ENCODE results near the gene AP5B1.

The AP5B1 gene

DNA sequence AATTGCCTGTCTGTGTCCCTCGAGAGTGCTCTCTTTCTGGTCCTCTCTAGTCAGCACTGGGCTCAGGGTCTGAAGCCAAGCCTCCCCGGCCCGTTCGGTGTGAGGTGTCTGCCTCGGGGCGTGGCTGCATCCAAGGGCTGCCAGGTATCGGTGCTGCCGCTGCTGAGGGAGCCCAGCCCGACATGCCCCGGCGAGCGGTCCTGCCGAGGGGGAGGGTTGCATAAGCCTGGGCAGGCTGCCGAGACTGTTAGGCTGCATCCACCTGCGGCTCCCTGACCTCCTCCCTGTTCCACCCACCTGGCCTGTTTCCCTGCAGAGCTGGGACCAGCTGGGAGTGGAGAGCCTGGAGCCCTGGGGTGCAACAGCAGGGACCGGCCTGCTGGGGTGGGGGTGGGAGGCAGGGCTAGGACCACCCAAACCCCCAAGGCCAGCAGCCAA, 12.4 kb upstream of the AP5B1 start:
- H3K4me1 Mint-ChIP-seq (ENCODE audit: low read depth) = peaks cover 33% of the 10 kb centered on the region
- no peak overlapping the region for H3K27ac Mint-ChIP-seq
- H3K4me3 Mint-ChIP-seq = no peak overlapping the region
- no peaks in the 10 kb centered on the region for H3K9me3 Mint-ChIP-seq
- H3K36me3 Mint-ChIP-seq (ENCODE audit: low read depth) = no peaks in the 10 kb centered on the region
- intact Hi-C loops (cut with micrococcal nuclease) = no loop called here
- peaks cover 58% of the 10 kb centered on the region for H3K27me3 Mint-ChIP-seq

DNA sequence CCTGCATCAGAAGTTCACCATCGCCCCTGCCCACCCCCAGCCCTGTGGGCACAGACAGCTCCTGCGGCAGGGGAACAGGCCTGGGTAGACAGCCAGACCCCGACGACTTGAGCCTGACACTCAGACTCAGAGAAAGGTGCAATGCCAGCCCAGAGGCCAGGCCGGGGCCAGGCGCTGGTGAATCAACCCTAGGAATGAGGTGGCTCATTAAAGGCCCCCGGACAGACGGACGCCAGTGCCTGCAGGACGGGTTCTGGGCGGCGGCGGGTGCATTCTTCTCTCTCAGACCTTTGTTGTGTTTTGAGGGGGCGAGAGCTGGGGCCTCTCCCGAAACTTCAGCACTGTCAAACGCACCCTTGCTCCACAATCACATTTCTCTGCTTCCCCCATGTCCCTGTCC, 11.7 kb upstream of the AP5B1 start:
- Mint-ChIP-seq H3K9me3 (no peaks in the 10 kb centered on the region), H3K27ac (peak overlapping the region; percentile 63), H3K36me3 (ENCODE audit: low read depth) (no peaks in the 10 kb centered on the region), H3K4me1 (ENCODE audit: low read depth) (peaks cover 37% of the 10 kb centered on the region), H3K4me3 (no peak overlapping the region), H3K27me3 (peaks cover 63% of the 10 kb centered on the region)
- intact Hi-C loops (cut with micrococcal nuclease) = no loop called here

DNA sequence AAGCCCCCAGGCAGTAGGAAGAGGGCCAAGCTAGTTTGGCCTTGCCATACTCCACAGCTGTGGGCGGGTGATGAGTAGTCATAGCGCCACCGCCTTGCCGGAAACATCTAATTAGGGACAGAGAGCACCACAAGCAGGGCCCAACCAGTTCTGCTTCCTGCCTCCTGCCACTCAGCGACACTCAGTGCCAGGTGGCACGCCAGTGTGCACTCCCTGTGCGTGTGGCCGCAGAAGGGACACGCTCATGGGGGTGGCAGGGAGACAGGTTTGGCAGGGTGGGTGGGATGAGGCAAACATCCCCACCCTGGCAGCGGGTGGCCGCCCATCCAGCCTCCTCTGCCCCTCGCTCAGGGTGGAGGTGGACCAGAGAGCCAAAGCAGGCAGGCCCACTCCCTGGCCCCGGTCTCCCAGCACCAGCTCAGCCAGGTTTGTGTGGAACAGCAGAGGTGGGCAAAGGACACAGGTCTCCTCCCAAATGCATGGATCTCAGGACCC, 11.0 kb upstream of the AP5B1 start:
- no peak overlapping the region for H3K4me3 Mint-ChIP-seq
- no peaks in the 10 kb centered on the region for H3K36me3 Mint-ChIP-seq (ENCODE audit: low read depth)
- no peaks in the 10 kb centered on the region for H3K9me3 Mint-ChIP-seq
- intact Hi-C loops (cut with micrococcal nuclease) = no loop called here
- peak overlapping the region; percentile 63 for H3K27ac Mint-ChIP-seq
- peaks cover 44% of the 10 kb centered on the region for H3K4me1 Mint-ChIP-seq (ENCODE audit: low read depth)
- H3K27me3 Mint-ChIP-seq = peaks cover 67% of the 10 kb centered on the region

DNA sequence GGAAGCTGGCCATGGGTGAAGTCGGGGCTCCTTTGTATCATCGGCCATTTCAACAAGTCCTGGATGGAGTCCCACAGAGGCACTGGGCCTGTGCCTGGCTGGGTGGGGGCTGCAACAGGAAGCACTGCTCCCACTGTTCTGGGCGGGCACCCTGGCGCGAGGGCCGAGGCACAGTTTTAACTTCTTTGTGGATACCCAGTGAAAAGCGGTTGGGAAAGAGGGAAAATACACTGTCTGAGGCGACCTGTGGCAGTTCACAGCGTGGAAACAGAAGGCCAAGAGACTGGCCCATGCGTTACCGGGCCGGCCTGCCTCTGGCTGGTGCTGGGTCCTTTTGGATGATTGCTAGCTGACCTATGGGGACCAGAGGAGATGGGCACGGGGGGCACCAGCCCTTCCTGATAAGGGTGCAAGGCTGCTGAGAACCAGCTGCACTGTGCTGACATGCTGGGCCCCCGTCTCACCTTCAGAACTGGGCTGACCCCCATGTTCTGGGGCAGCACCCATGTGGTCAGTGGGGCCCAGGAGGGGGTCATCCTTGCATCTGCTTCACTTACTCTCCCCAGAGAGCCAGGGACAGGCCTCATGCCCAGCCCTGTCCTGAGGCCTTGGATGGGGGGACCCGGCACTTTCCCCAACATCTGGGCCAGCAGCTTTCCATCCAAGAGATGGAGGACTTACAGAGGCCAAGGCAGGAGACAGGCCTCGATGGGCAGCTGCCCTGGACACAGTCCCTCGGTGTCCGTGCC, 10.3 kb upstream of the AP5B1 start:
- H3K36me3 Mint-ChIP-seq (ENCODE audit: low read depth) = no peaks in the 10 kb centered on the region
- H3K27me3 Mint-ChIP-seq = peaks cover 67% of the 10 kb centered on the region
- intact Hi-C loops (cut with micrococcal nuclease) = no loop called here
- peaks cover 46% of the 10 kb centered on the region for H3K4me1 Mint-ChIP-seq (ENCODE audit: low read depth)
- H3K4me3 Mint-ChIP-seq = no peak overlapping the region
- H3K9me3 Mint-ChIP-seq = no peaks in the 10 kb centered on the region
- peak overlapping the region; percentile 43 for H3K27ac Mint-ChIP-seq

GRCh38 chr11:65790104-65790901, 9.5 kb upstream of the AP5B1 start:
- Mint-ChIP-seq H3K27me3 (peaks cover 72% of the 10 kb centered on the region), H3K27ac (peak overlapping the region; percentile 43), H3K4me3 (no peak overlapping the region), H3K36me3 (ENCODE audit: low read depth) (no peaks in the 10 kb centered on the region), H3K4me1 (ENCODE audit: low read depth) (peaks cover 52% of the 10 kb centered on the region), H3K9me3 (no peaks in the 10 kb centered on the region)
- intact Hi-C loops (cut with micrococcal nuclease) = no loop called here

- peaks cover 74% of the 10 kb centered on the region for H3K27me3 Mint-ChIP-seq
- H3K4me3 Mint-ChIP-seq = no peak overlapping the region
- H3K9me3 Mint-ChIP-seq = no peaks in the 10 kb centered on the region
- H3K4me1 Mint-ChIP-seq (ENCODE audit: low read depth) = peaks cover 52% of the 10 kb centered on the region
- H3K27ac Mint-ChIP-seq = no peak overlapping the region
- H3K36me3 Mint-ChIP-seq (ENCODE audit: low read depth) = no peaks in the 10 kb centered on the region
- intact Hi-C loops (cut with micrococcal nuclease) = no loop called here
Measured at GRCh38 chr11:65789230-65790103, 8.7 kb upstream of the AP5B1 start.

- Mint-ChIP-seq H3K27me3 (peaks cover 77% of the 10 kb centered on the region), H3K4me1 (ENCODE audit: low read depth) (peaks cover 52% of the 10 kb centered on the region), H3K27ac (no peak overlapping the region), H3K4me3 (no peak overlapping the region), H3K9me3 (no peaks in the 10 kb centered on the region), H3K36me3 (ENCODE audit: low read depth) (no peaks in the 10 kb centered on the region)
- intact Hi-C loops (cut with micrococcal nuclease) = no loop called here
Measured at GRCh38 chr11:65788821-65789220, 8.0 kb upstream of the AP5B1 start.

DNA sequence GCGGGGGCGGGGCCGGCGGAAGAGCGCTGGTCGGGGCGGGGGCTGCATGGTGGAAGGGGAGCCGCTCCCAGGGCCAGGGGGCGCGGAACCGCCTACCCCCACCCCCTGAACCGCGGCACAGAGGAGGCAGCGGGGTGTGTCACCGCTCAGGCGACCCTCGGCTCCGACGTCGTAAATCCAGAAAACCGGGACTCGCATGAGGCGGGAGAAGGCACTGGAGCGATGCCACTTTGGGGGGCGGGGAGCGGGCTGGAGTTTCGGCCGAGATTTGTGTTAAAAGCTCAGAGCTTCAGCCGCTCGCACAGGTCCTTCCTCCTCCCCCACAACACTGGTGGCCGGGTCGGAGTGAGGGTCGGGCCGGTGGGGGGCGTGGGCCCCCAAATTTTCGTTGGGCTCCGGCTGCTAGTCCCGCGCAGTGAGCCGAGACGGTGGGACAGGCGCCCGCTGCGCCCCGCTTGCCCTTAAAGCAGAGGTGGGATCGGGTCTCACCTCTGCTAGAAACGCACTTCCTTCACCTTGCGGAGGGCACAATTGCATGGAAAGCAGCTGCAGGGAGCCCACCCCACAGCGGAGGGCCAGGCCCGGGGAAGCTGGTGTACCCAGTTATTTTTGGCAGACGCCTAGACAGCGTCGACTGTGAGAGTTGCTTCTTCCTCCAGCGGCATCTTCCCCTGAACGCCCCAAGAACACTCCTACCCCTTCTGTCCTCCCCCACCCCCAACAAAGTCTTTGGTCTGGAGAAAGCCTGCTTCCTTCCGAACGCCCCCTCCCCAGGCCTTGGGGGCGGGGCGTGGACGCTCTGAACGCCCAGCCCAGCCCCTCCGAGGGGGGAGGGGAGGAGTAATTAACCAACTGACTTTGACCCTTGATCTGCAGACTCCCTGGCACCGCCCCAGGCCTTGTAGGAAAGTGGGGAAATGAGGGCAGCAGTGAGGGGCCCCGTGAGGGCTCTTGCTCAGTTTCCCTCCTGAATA, 7.2 kb upstream of the AP5B1 start:
- Mint-ChIP-seq H3K36me3 (ENCODE audit: low read depth) (no peaks in the 10 kb centered on the region), H3K27ac (no peak overlapping the region), H3K27me3 (peaks cover 82% of the 10 kb centered on the region), H3K4me3 (peak overlapping the region; percentile 62), H3K4me1 (ENCODE audit: low read depth) (peaks cover 52% of the 10 kb centered on the region), H3K9me3 (no peaks in the 10 kb centered on the region)
- intact Hi-C loops (cut with micrococcal nuclease) = no loop called here

DNA sequence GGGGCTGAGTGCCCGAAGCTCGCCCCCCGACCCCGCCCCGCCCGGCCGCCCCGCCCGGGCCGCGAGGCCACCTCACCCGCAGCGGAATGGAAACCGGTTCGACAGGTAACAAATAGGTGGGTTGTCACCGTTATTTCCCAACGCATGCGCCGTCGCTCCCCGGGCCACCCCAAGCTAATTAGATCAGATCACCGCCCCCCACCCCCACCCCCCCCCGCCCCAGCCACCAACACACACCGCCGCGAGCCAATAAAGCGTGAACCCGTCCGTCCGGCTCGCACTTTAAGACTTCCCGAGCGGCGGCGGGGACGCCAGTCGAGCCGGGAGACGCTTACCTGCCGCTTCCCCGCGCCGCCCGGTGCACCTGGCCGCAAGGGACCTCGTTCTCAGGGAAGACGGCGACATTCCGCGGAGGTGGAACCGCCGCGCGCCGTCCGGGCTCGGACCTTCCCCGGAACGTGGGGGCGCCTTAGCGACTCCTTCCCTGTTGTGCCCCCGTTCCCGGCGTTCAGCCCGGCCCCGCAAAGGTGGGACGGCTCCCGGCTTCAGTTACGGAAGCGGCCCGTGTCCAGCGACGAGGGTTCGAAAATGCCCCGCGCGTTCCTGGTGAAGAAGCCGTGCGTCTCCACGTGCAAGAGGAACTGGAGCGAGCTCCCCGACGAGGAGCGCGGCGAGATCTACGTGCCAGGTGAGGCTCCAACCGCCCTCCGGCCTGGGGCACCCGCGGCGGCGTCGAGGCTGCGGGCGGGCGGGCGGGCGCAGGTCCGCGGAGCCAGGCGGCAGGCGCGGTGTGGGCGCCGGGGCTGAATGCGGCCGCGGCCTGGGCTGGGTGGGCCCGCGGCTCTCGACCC, 6.2 kb upstream of the AP5B1 start, which contains the start of gene OVOL1:
OVOL1 (plus strand) TSS at position 278 of the 851 bp plus-strand sequence; CDS start at position 589, 311 bp downstream.
- peak within 1 kb of the TSS; percentile 71 for H3K4me3 Mint-ChIP-seq
- intact Hi-C loops (cut with micrococcal nuclease) = no loop called here
- peaks cover 43% of the 10 kb centered on the region for H3K4me1 Mint-ChIP-seq (ENCODE audit: low read depth)
- H3K27ac Mint-ChIP-seq = no peak within 1 kb of the TSS
- no peaks in the 10 kb centered on the region for H3K9me3 Mint-ChIP-seq
- peaks cover 84% of the 10 kb centered on the region for H3K27me3 Mint-ChIP-seq
- H3K36me3 Mint-ChIP-seq (ENCODE audit: low read depth) = no peaks in the 10 kb centered on the region

GRCh38 chr11:65786008-65786785, 5.4 kb upstream of the AP5B1 start:
- no peaks in the 10 kb centered on the region for H3K9me3 Mint-ChIP-seq
- H3K36me3 Mint-ChIP-seq (ENCODE audit: low read depth) = no peaks in the 10 kb centered on the region
- H3K4me1 Mint-ChIP-seq (ENCODE audit: low read depth) = peaks cover 35% of the 10 kb centered on the region
- no peak overlapping the region for H3K27ac Mint-ChIP-seq
- intact Hi-C loops (cut with micrococcal nuclease) = no loop called here
- peaks cover 89% of the 10 kb centered on the region for H3K27me3 Mint-ChIP-seq
- peak overlapping the region; percentile 1 for H3K4me3 Mint-ChIP-seq

DNA sequence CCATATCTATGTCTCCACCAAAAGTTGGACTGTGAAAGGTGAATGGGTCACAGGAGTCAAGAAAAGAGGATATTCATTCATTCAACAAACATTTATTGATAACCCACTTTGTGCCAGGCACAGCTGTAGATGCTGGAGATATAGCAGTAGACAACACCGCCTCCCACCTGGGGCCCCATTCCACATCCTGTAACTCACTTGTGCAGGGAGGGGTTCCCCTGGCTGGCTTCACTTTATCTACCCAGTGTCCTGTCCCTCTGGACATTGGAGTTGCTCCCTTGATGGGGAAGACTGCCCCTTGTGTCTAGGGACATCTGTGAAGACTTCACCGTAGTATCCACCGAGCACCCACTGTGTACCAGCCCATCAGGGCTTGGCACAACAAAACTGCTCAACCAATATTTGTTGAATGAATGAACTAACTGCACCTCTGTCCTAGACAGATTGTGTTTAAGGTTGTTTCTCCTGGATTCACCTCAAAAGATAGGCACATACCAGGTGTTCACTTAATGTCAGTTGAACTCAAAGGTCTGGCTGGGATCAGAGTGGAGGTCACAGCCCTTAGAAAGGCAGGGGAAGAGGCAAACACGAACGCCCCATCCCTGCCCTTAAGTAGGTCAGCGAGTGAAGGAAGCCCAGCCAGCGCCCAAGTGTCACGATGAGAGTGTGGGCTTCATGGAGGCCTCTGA, 4.7 kb upstream of the AP5B1 start:
- Mint-ChIP-seq H3K27ac (no peak overlapping the region), H3K4me3 (no peak overlapping the region)

More for the DNA sequence above, 4.7 kb upstream of the AP5B1 start:
- Mint-ChIP-seq H3K27me3 (peaks cover 83% of the 10 kb centered on the region), H3K4me1 (ENCODE audit: low read depth) (peaks cover 27% of the 10 kb centered on the region), H3K36me3 (ENCODE audit: low read depth) (no peaks in the 10 kb centered on the region), H3K9me3 (no peaks in the 10 kb centered on the region)
- intact Hi-C loops (cut with micrococcal nuclease) = no loop called here
